ENCODE measurements around the gene SLC12A2. TPM values are rescaled to one million over a fixed set of nuclear protein-coding genes. Genes with fewer than 3 reads are reported as not detected.

Gene SLC12A2
- total and polyA plus RNA-seq, 12 donors: 5.6 to 82.6 (median 52.9) TPM

- no peak for TF ChIP-seq CTCF (IDR thresholded peaks at IDR 0.05)
- TF ChIP-seq POLR2A (IDR thresholded peaks at IDR 0.05): no peak
- intact Hi-C loops (cut with DNase I): loop anchor here (5.0 to 10.0 kb wide), 2 partner anchors 283 to 461 kb away; no protein-coding TSS in a partner anchor
- H3K4me3 ChIP-seq: no peak overlapping the region
- WGBS, 4 donors: 68 to 74% (median 72%) methylated on average over 5 of the region's 5 CpGs
- no peaks in the 10 kb centered on the region for H3K9me3 ChIP-seq (replicated peaks in 1 of 3)
- no peaks in the 10 kb centered on the region for H3K36me3 ChIP-seq (replicated peaks in 1 of 2)
- no peak overlapping the region for H3K27ac ChIP-seq
- H3K27me3 ChIP-seq: no peaks in the 10 kb centered on the region
- no peak for DNase-seq
- H3K4me1 ChIP-seq (replicated peaks in 1 of 2): no peaks in the 10 kb centered on the region
These were observed 130.3 kb downstream of the SLC12A2 start for GRCh38 chr5:128213833-128214232.

- Histone ChIP-seq H3K9me3 (replicated peaks in 1 of 3) (no peaks in the 10 kb centered on the region), H3K36me3 (replicated peaks in 1 of 2) (no peaks in the 10 kb centered on the region), H3K27ac (no peak overlapping the region), H3K4me3 (no peak overlapping the region), H3K4me1 (replicated peaks in 1 of 2) (no peaks in the 10 kb centered on the region), H3K27me3 (no peaks in the 10 kb centered on the region)
- intact Hi-C loops (cut with DNase I): loop anchor here (5.0 to 10.0 kb wide), 2 partner anchors 459 to 631 kb away; no protein-coding TSS in a partner anchor
- 83 to 93% (median 91%) methylated on average over 6 to 7 of the region's 7 CpGs for WGBS, 4 donors
- DNase-seq: no peak
- TF ChIP-seq CTCF (IDR thresholded peaks at IDR 0.05) (no peak), POLR2A (IDR thresholded peaks at IDR 0.05) (no peak)
These were observed 132.7 kb downstream of the SLC12A2 start for GRCh38 chr5:128216285-128216684.

- TF ChIP-seq POLR2A (IDR thresholded peaks at IDR 0.05): no peak
- no peak for TF ChIP-seq CTCF (IDR thresholded peaks at IDR 0.05)
- Histone ChIP-seq H3K36me3 (replicated peaks in 1 of 2) (no peaks in the 10 kb centered on the region), H3K4me3 (no peak overlapping the region), H3K9me3 (replicated peaks in 1 of 3) (no peaks in the 10 kb centered on the region), H3K4me1 (replicated peaks in 1 of 2) (no peaks in the 10 kb centered on the region), H3K27me3 (no peaks in the 10 kb centered on the region), H3K27ac (no peak overlapping the region)
- 71 to 78% (median 77%) methylated on average over 10 to 15 of the region's 15 CpGs for WGBS, 4 donors
- intact Hi-C loops (cut with DNase I): loop anchor here (5.0 to 10.0 kb wide), 2 partner anchors 458 to 630 kb away; no protein-coding TSS in a partner anchor
- peak in 2 of 7 donors; percentile 24 to 25 for DNase-seq
These were observed 133.4 kb downstream of the SLC12A2 start for GRCh38 chr5:128216860-128217531.

- Histone ChIP-seq H3K36me3 (replicated peaks in 1 of 2) (no peaks in the 10 kb centered on the region), H3K27me3 (no peaks in the 10 kb centered on the region), H3K4me3 (no peak overlapping the region), H3K27ac (no peak overlapping the region), H3K9me3 (replicated peaks in 1 of 3) (no peaks in the 10 kb centered on the region), H3K4me1 (replicated peaks in 1 of 2) (no peaks in the 10 kb centered on the region)
- intact Hi-C loops (cut with DNase I): loop anchor here in 1 of 2 donors (5.0 kb wide), 1 partner anchor 451 kb away; no protein-coding TSS in a partner anchor
- 82 to 95% (median 92%) methylated on average over 2 of the region's 2 CpGs for WGBS, 4 donors
- no peak for TF ChIP-seq POLR2A (IDR thresholded peaks at IDR 0.05)
- no peak for TF ChIP-seq CTCF (IDR thresholded peaks at IDR 0.05)
- DNase-seq: no peak
These were observed 137.3 kb downstream of the SLC12A2 start for GRCh38 chr5:128220841-128221240.
